Activated gamma-delta T cell treated with anti-CD3 and anti-CD28 coated beads, Interleukin-2, amount 50 U/mL, for 16 hours (primary cell): ENCODE measurements around the gene SMIM43.
"Not testable (repeated sequence)": the region's sequence is repeated elsewhere in the genome, so short reads cannot be mapped to it uniquely, and the experiment has no call there.

ENCODE experiments used
- DNase-seq: peaks from one replicate; pipeline ENCODE4 v3.0.0-alpha.2; 2020; ENCODE audit warnings: low read depth

SMIM43 gene

GRCh38 chr4:121736735-121737351 lies 28.1 kb downstream of the SMIM43 start:
- no peak for DNase-seq

- DNase-seq: no peak
Measured at GRCh38 chr4:121734571-121734970, 30.4 kb downstream of the SMIM43 start.

- DNase-seq: no peak
Measured at GRCh38 chr4:121733942-121734341, 31.0 kb downstream of the SMIM43 start.

- not testable (repeated sequence) for DNase-seq
Measured at GRCh38 chr4:121729753-121730152, 35.2 kb downstream of the SMIM43 start.

- no peak for DNase-seq
Measured at GRCh38 chr4:121728798-121729226, 36.2 kb downstream of the SMIM43 start.

GRCh38 chr4:121728066-121728465 lies 36.9 kb downstream of the SMIM43 start:
- no peak for DNase-seq

- no peak for DNase-seq
Measured at GRCh38 chr4:121726642-121727268, 38.2 kb downstream of the SMIM43 start.

- DNase-seq: no peak
Measured at GRCh38 chr4:121724671-121725070, 40.3 kb downstream of the SMIM43 start.

GRCh38 chr4:121721700-121722099 lies 43.3 kb downstream of the SMIM43 start:
- no peak for DNase-seq

GRCh38 chr4:121720109-121720508 lies 44.9 kb downstream of the SMIM43 start:
- DNase-seq: no peak

- DNase-seq: no peak
Measured at GRCh38 chr4:121717680-121718237, 47.2 kb downstream of the SMIM43 start.

GRCh38 chr4:121714548-121714947 lies 50.4 kb downstream of the SMIM43 start:
- no peak for DNase-seq

GRCh38 chr4:121712783-121713182 lies 52.2 kb downstream of the SMIM43 start:
- DNase-seq: no peak

- DNase-seq: no peak
Measured at GRCh38 chr4:121712001-121712651, 52.8 kb downstream of the SMIM43 start.

GRCh38 chr4:121711263-121712000 lies 53.5 kb downstream of the SMIM43 start:
- no peak for DNase-seq

GRCh38 chr4:121709766-121710405 lies 55.1 kb downstream of the SMIM43 start:
- DNase-seq: no peak
